Breast epithelium (tissue), 4 donors: ENCODE measurements around the gene SMARCA4. TPM values are rescaled to one million over a fixed set of nuclear protein-coding genes. Genes with fewer than 3 reads are reported as not detected.
"Not testable (repeated sequence)": the region's sequence is repeated elsewhere in the genome, so short reads cannot be mapped to it uniquely, and the experiment has no call there.

Source experiments
- DNase-seq, 2 donors: peaks; one replicate each; pipeline ENCODE4 v3.0.0-alpha.2; 2019; ENCODE audit warnings: low spot score in 2 of 2
- H3K27ac ChIP-seq, 2 donors: fragments of 200-600 bp; sonication (generic) in 1 of 2; one replicate each; pipeline ENCODE4 v1.5.1; 2016 to 2019; ENCODE audit warnings: mild to moderate bottlenecking in 1 of 2
- H3K27me3 ChIP-seq, 2 donors: fragments of 200-600 bp; sonication (generic) in 1 of 2; one replicate each; pipeline versions ENCODE4 v1.5.1 to v1.6.0; 2017 to 2019; ENCODE audit warnings: control low read depth in 1 of 2, mild to moderate bottlenecking in 1 of 2
- H3K36me3 ChIP-seq: fragments of 200-600 bp; one replicate; pipeline ENCODE4 v1.5.1; 2019
- H3K4me1 ChIP-seq, 2 donors: fragments of 200-600 bp; sonication (generic); one replicate each; pipeline ENCODE4 v1.5.1; 2016 to 2019; ENCODE audit warnings: control low read depth in 1 of 2
- H3K4me3 ChIP-seq, 3 donors: fragments of 200-600 bp; sonication (generic); 1 replicate in 2 of 3; 2 replicates in 1 of 3; pipeline ENCODE4 v1.5.1; 2016 to 2019; ENCODE audit warnings: mild to moderate bottlenecking in 3 of 3, moderate library complexity in 2 of 3
- H3K9me3 ChIP-seq, 2 donors: fragments of 200-600 bp; sonication (generic) in 1 of 2; one replicate each; pipeline ENCODE4 v1.5.1; 2016 to 2019; ENCODE audit warnings: control low read depth in 1 of 2
- CTCF ChIP-seq, 3 donors: fragments of 450-650 bp; IDR thresholded peaks; one replicate each; pipeline ENCODE4 v1.5.1; 2016 to 2017; ENCODE audit warnings: antibody characterized with exemption in 3 of 3, mild to moderate bottlenecking in 3 of 3, moderate library complexity in 3 of 3
- POLR2A ChIP-seq: fragments of 450-650 bp; IDR thresholded peaks from one replicate; pipeline ENCODE4 v1.6.1; 2016; ENCODE audit warnings: antibody characterized with exemption, mild to moderate bottlenecking, moderate library complexity
- POLR2AphosphoS5 ChIP-seq, 3 donors: sonication (generic); formaldehyde crosslinking; IDR thresholded peaks; one replicate each; pipeline ENCODE4 v1.6.1; 2017; ENCODE audit warnings: antibody characterized with exemption in 3 of 3
- intact Hi-C: fragments of 100-400 bp; cut with DNase I; formaldehyde crosslinking; loops from one replicate; pipeline ENCODE4 v1.15.1; 2023; ENCODE audit warnings: low total_unique reads
- total RNA-seq, 3 donors: library from RNA; depleted of rRNA; stranded (reverse); fragments of >200 nt; gene quantifications; one replicate each; pipeline ENCODE4 v1.1.0, GENCODE V29; 2016

Gene SMARCA4
- total RNA-seq, 3 donors from 2014 or later, result 36.8 to 78.3 (median 72.4) TPM

GRCh38 chr19:11096210-11096841 lies 135.5 kb downstream of the SMARCA4 start:
- intact Hi-C loops, result no loop called here
- no peak overlapping the region for H3K4me3 ChIP-seq
- no peaks in the 10 kb centered on the region for H3K4me1 ChIP-seq
- no peak for DNase-seq
- H3K9me3 ChIP-seq, result no peaks in the 10 kb centered on the region
- H3K36me3 ChIP-seq, result no peaks in the 10 kb centered on the region
- no peaks in the 10 kb centered on the region for H3K27me3 ChIP-seq
- peak overlapping the region; percentile 98 to 99 for H3K27ac ChIP-seq
- no peak for TF ChIP-seq POLR2A

DNA sequence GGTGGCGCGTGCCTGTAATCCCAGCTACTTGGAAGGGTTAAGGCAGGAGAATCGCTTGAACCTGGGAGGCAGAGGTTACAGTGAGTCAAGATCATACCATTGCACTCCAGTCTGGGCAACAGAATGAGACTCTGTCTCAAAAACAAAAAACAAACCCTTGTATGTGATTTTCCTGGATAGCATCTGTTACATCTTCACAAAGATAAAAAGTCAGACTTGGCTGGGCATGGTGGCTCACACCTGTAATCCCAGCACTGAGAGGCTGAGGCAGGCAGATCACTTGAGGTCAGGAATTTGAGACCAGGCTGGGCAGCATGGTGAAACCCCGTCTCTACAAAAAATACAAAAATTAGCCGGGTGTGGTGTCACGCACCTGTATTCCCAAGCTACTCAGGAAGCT lies 136.5 kb downstream of the SMARCA4 start:
- H3K4me3 ChIP-seq, H3K27ac ChIP-seq, H3K27me3 ChIP-seq, H3K36me3 ChIP-seq, DNase-seq, H3K4me1 ChIP-seq, intact Hi-C loops, H3K9me3 ChIP-seq: not testable (repeated sequence)

DNA sequence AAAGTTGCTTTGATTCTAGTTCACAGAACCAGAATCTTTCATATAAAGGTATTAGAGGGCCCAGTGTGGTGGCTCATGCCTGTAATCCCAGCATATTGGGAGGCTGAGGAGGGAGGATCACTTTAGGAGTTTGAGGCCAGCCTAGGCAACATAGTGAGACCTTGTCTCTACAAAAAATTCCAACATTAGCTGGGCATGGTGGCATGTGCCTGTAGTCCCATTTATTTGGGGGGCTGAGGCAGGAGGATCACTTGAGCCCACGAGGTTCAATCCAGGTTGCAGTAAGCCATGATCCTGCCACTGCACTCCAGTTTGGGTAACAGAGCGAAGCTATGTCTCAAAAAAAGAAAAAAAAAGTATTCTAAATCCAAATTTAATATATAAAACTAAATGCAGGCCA lies 137.5 kb downstream of the SMARCA4 start:
- no peak overlapping the region for H3K27ac ChIP-seq
- TF ChIP-seq POLR2AphosphoS5 (IDR thresholded peaks at IDR 0.05) (no peak), POLR2A (no peak), CTCF (IDR thresholded peaks at IDR 0.05) (no peak)
- no peaks in the 10 kb centered on the region for H3K9me3 ChIP-seq
- H3K27me3 ChIP-seq, result no peaks in the 10 kb centered on the region
- no peaks in the 10 kb centered on the region for H3K36me3 ChIP-seq
- no peak for DNase-seq
- intact Hi-C loops, result no loop called here
- H3K4me3 ChIP-seq, result no peak overlapping the region
- no peaks in the 10 kb centered on the region for H3K4me1 ChIP-seq

DNA sequence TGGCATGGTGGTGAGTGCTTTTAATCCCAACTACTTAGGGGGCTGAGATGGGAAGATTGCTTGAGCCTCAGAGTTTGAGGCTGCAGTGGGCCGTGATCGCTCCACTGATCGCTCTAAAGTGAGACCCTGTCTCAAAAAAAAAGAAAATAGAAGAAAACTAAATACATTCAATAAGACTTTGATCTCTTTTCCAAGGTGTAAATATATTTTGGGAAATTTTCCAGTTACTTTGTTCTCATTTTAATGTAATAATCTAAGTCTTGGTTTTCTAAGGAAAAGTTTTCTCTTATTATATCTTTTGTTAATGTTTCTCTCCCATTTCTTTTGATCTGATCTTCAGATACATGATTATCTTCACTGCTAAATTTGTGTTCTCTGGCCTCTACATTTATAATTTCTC lies 138.0 kb downstream of the SMARCA4 start:
- Histone ChIP-seq H3K27ac (no peak overlapping the region), H3K4me1 (no peaks in the 10 kb centered on the region), H3K9me3 (no peaks in the 10 kb centered on the region), H3K27me3 (no peaks in the 10 kb centered on the region), H3K36me3 (no peaks in the 10 kb centered on the region), H3K4me3 (no peak overlapping the region)
- no peak for DNase-seq
- TF ChIP-seq POLR2A, result no peak
- TF ChIP-seq POLR2AphosphoS5 (IDR thresholded peaks at IDR 0.05), result no peak
- no peak for TF ChIP-seq CTCF (IDR thresholded peaks at IDR 0.05)
- intact Hi-C loops, result no loop called here

- TF ChIP-seq POLR2AphosphoS5 (IDR thresholded peaks at IDR 0.05) (no peak), POLR2A (no peak), CTCF (IDR thresholded peaks at IDR 0.05) (no peak)
- Histone ChIP-seq H3K4me1 (no peaks in the 10 kb centered on the region), H3K27ac (no peak overlapping the region), H3K36me3 (no peaks in the 10 kb centered on the region), H3K27me3 (no peaks in the 10 kb centered on the region), H3K4me3 (no peak overlapping the region), H3K9me3 (no peaks in the 10 kb centered on the region)
- intact Hi-C loops, result no loop called here
- DNase-seq, result no peak
Measured at GRCh38 chr19:11100049-11100448, 139.2 kb downstream of the SMARCA4 start.

- no peak for TF ChIP-seq CTCF (IDR thresholded peaks at IDR 0.05)
- no peak for TF ChIP-seq POLR2AphosphoS5 (IDR thresholded peaks at IDR 0.05)
- no peak for TF ChIP-seq POLR2A
- no peaks in the 10 kb centered on the region for H3K36me3 ChIP-seq
- DNase-seq, result no peak
- H3K9me3 ChIP-seq, result no peaks in the 10 kb centered on the region
- H3K4me3 ChIP-seq, result no peak overlapping the region
- no peak overlapping the region for H3K27ac ChIP-seq
- no peaks in the 10 kb centered on the region for H3K27me3 ChIP-seq
- H3K4me1 ChIP-seq, result no peaks in the 10 kb centered on the region
- intact Hi-C loops, result no loop called here
Measured at GRCh38 chr19:11101057-11101456, 140.2 kb downstream of the SMARCA4 start.
